K562 (cell line): Measurements from ENCODE around the gene DROSHA. TPM values are rescaled to one million over a fixed set of nuclear protein-coding genes. Genes with fewer than 3 reads are reported as not detected.
A peak's percentile ranks its signal among the peaks of the same experiment; 100 is the strongest.

Experiments used
- ARID1B ChIP-seq: fragments of 450-650 bp; IDR thresholded peaks from 2 replicates; pipeline ENCODE4 v1.6.1; 2016; ENCODE audit warnings: antibody characterized with exemption, mild to moderate bottlenecking, inconsistent platforms
- CSDE1 ChIP-seq, 2 experiments: fragments of 450-650 bp; IDR thresholded peaks; 2 replicates each; pipeline ENCODE4 v1.6.1; 2016; ENCODE audit warnings: mild to moderate bottlenecking in 1 of 2
- CTCFL ChIP-seq: IDR thresholded peaks from 2 replicates; pipeline ENCODE4 v1.6.1; 2011; ENCODE audit warnings: borderline replicate concordance, low read depth, mild to moderate bottlenecking, moderate library complexity, low read length; ENCODE audit not compliant: insufficient read depth, poor library complexity, severe bottlenecking
- ETV1 ChIP-seq: fragments of 450-650 bp; conservative IDR thresholded peaks from 2 replicates; pipeline ENCODE4 v1.6.1; 2016; ENCODE audit warnings: missing genetic modification characterization, control low read depth, low read depth, missing compliant biosample characterization
- MEIS2 ChIP-seq: fragments of 450-650 bp; IDR thresholded peaks from 2 replicates; pipeline ENCODE4 v1.6.1; 2014; ENCODE audit warnings: mild to moderate bottlenecking; ENCODE audit not compliant: partially characterized antibody
- MTA2 ChIP-seq: fragments of 450-650 bp; IDR thresholded peaks from 2 replicates; pipeline ENCODE4 v1.6.1; 2016; ENCODE audit warnings: low read depth
- MYC ChIP-seq, 2 experiments: fragments of 250-450 bp in 1 of 2; sonication (Bioruptor Pico) in 1 of 2; IDR thresholded peaks; 2 replicates each; pipeline versions ENCODE4 v1.5.1 to v1.6.1; 2012 to 2021; ENCODE audit warnings: low read depth in 2 of 2, borderline replicate concordance in 1 of 2, improper control_type of control experiment in 1 of 2, low read length in 1 of 2, mild to moderate bottlenecking in 1 of 2, moderate library complexity in 1 of 2
- NFE2L1 ChIP-seq: fragments of 450-650 bp; IDR thresholded peaks from 2 replicates; pipeline ENCODE4 v1.6.1; 2016; ENCODE audit warnings: missing genetic modification characterization, low read depth, mild to moderate bottlenecking, missing compliant biosample characterization, moderate library complexity, borderline replicate concordance
- POLR2H ChIP-seq: IDR thresholded peaks from 2 replicates; pipeline ENCODE4 v1.6.1; 2016; ENCODE audit warnings: missing genetic modification characterization, low read depth, mild to moderate bottlenecking, control low read depth, missing compliant biosample characterization, moderate library complexity
- PTBP1 ChIP-seq: fragments of 200-400 bp; formaldehyde crosslinking; IDR thresholded peaks from 2 replicates; pipeline ENCODE4 v1.6.1; 2017; ENCODE audit warnings: low read depth, low read length
- RBM39 ChIP-seq: fragments of 200-400 bp; formaldehyde crosslinking; optimal IDR thresholded peaks from 2 replicates; pipeline ENCODE3; 2018; ENCODE audit warnings: low read depth, low read length
- YY1 ChIP-seq, 3 experiments: IDR thresholded peaks; 2 replicates each; pipeline ENCODE4 v1.6.1; 2011; ENCODE audit warnings: low read length in 2 of 3, mild to moderate bottlenecking in 2 of 3, moderate library complexity in 2 of 3, borderline replicate concordance in 1 of 3, control low read depth in 1 of 3, low read depth in 1 of 3; ENCODE audit not compliant: insufficient read depth in 3 of 3, insufficient replicate concordance in 2 of 3, control insufficient read depth in 1 of 3, insufficient read length in 1 of 3; ENCODE audit errors: extremely low read depth in 1 of 3
- ZBTB40 ChIP-seq, 2 experiments: fragments of 450-650 bp in 1 of 2; sonication (generic) in 1 of 2; formaldehyde crosslinking in 1 of 2; IDR thresholded peaks; 2 replicates each; pipeline versions ENCODE4 v1.7.1 to v1.9.0; 2016 to 2022; ENCODE audit warnings: inconsistent platforms in 1 of 2, mild to moderate bottlenecking in 1 of 2, missing genetic modification reagents in 1 of 2
- ZNF347 ChIP-seq: fragments of 450-650 bp; formaldehyde crosslinking; IDR thresholded peaks from 2 replicates; pipeline ENCODE4 v1.4.0; 2020; ENCODE audit warnings: low read depth, mild to moderate bottlenecking, moderate library complexity
- polyA plus RNA-seq, 8 experiments: library from polyadenylated mRNA; depleted of rRNA in 4 of 8; stranded (reverse) in 5 of 8; unstranded in 3 of 8; fragments of >200 nt; fragmentation: Nextera tagmentation in 2 of 8; fragmentation: Illumina TruSeq in 1 of 8; extraction: Ambion mirVana in 2 of 8; extraction: Trizol in 1 of 8; gene quantifications; 2 replicates each; pipeline versions ENCODE4 v1.2.1 to v1.2.3, GENCODE V29; 2011 to 2014; ENCODE audit warnings: inconsistent platforms in 1 of 8, missing spikeins in 1 of 8
- total RNA-seq, 7 experiments: library from RNA; depleted of rRNA in 6 of 7; stranded (reverse); fragments of >200 nt in 6 of 7; fragmentation: Illumina TruSeq in 2 of 7; extraction: Trizol in 2 of 7; gene quantifications; 2 replicates each; pipeline versions ENCODE4 v1.2.1 to v1.2.3, GENCODE V29; 2011 to 2021; ENCODE audit warnings: low replicate concordance in 1 of 7

Gene DROSHA
- total and polyA plus RNA-seq, 9 of the 15 experiments (the other 6 are each of a cell fraction or from before 2014, with no cell fraction given), result 52.5 to 109 (median 68.9) TPM

- TF ChIP-seq NFE2L1 (tag), result no peak
- TF ChIP-seq MTA2, result 0 out of 2 replicates have a peak, but pooled peaks have one; percentile 25
- no peak for TF ChIP-seq RBM39
- TF ChIP-seq ETV1, result no peak
- TF ChIP-seq YY1 (IDR thresholded peaks at IDR 0.05; ENCODE audit: borderline replicate concordance in 1 of 3, control insufficient read depth in 1 of 3, extremely low read depth in 1 of 3, insufficient read depth in 3 of 3, insufficient read length in 1 of 3, insufficient replicate concordance in 2 of 3, low read depth in 1 of 3, low read length in 2 of 3), result no peak
- TF ChIP-seq ARID1B, result peak; percentile 60
- TF ChIP-seq ZBTB40 (IDR thresholded peaks at IDR 0.05), result no peak
- peak; percentile 41; the same call in 1 of the 2 replicates for TF ChIP-seq ZBTB40 (CRISPR knock-in tag; IDR thresholded peaks at IDR 0.05)
- no peak for TF ChIP-seq CSDE1 (IDR thresholded peaks at IDR 0.05)
- no peak for TF ChIP-seq CTCFL
- TF ChIP-seq MYC (IDR thresholded peaks at IDR 0.05; ENCODE audit: low read depth, low read length), result no peak
- TF ChIP-seq MYC (CRISPR knock-in tag; IDR thresholded peaks at IDR 0.05; ENCODE audit: borderline replicate concordance, low read depth), result no peak
- TF ChIP-seq POLR2H (tag), result no peak
- TF ChIP-seq MEIS2, result peak; percentile 55
- no peak for TF ChIP-seq PTBP1
- TF ChIP-seq ZNF347, result no peak
These were observed 155.7 kb downstream of the DROSHA start (continued) for GRCh38 chr5:31375999-31376720.
